CD4-positive, alpha-beta T cell treated with Interleukin-6 for 4 hours (primary cell): ENCODE data around the gene ZAR1.

ENCODE experiments used
- DNase-seq: peaks from one replicate; pipeline ENCODE4 v3.0.0-alpha.2; 2020; ENCODE audit warnings: mixed read lengths

ZAR1 gene

DNA sequence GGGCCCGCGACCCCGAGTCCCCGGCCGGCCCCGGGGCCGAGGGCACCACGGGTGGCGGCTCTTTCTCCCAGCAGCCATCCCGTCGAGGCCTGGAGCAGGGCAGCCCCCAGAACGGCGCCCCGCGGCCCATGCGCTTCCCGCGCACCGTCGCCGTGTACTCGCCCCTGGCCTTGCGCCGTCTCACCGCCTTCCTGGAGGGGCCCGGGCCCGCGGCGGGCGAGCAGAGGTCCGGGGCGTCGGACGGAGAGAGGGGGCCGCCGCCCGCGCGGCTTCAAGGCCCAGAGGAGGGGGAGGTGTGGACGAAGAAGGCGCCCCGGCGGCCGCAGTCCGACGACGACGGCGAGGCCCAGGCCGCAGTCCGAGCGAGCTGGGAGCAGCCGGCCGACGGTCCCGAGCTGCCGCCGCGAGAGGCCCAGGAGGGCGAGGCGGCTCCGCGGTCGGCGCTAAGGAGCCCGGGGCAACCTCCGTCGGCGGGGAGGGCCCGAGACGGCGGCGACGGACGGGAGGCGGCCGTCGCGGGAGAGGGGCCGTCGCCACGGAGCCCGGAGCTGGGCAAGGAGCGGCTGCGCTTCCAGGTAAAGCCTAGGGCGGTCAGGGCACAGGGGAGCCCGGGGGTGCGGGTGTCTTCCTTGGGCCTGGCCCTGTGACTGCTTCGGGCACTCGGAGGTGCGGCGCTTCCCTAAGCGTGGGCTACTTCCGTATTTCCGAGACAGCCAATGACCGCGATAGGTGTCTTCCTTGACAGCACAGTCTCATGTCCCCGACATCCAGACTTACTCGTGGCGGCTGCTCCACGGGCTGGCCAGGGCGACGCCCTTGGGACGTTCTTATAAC is 845 bp downstream of the ZAR1 start:
- peak; percentile 13 for DNase-seq

- no peak for DNase-seq
Measured at GRCh38 chr4:48491514-48492176, 1.6 kb downstream of the ZAR1 start.

- DNase-seq = no peak
Measured at GRCh38 chr4:48493452-48494100, 3.5 kb downstream of the ZAR1 start.

- no peak for DNase-seq
Measured at GRCh38 chr4:48495941-48496340, 5.9 kb downstream of the ZAR1 start.

GRCh38 chr4:48498895-48499294 is 8.8 kb downstream of the ZAR1 start:
- DNase-seq = no peak

- DNase-seq = no peak
Measured at GRCh38 chr4:48499551-48500066, 9.6 kb downstream of the ZAR1 start.

- DNase-seq = no peak
Measured at GRCh38 chr4:48503233-48504025, 13.4 kb downstream of the ZAR1 start.

DNA sequence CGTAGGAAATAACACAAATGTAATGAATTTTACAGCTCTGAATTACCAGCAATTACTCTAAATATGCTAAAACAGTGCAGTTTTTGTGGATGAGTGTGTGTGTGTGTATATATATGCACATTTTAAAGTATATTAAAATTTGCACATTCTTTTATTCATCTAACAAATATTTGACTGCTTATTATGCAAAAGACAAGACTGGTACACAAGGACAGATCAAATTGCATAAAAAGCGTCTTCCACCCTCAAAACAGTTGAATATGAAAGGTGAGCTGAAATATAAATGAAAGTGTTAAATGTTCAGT is 13.9 kb downstream of the ZAR1 start:
- DNase-seq = no peak

- DNase-seq = no peak
Measured at GRCh38 chr4:48504352-48504751, 14.3 kb downstream of the ZAR1 start.

DNA sequence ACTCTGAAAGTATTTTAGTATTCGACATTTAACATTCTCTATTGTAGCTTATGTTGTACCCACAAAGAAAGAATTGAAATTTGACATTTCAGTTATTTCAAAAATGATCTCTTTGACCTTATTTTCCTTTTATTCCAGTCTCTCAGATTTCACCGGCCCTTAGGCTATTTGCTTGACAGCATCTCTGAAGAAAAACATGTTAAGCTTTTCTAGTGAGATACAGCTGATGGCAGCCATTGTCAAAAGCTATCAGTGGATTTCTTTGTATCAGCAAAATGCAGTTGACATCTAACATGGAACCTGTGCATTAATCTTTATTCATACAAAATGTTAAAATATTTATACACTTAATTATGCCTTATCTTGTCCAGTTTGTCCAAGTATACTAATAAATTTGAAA is 16.7 kb downstream of the ZAR1 start:
- no peak for DNase-seq

DNA sequence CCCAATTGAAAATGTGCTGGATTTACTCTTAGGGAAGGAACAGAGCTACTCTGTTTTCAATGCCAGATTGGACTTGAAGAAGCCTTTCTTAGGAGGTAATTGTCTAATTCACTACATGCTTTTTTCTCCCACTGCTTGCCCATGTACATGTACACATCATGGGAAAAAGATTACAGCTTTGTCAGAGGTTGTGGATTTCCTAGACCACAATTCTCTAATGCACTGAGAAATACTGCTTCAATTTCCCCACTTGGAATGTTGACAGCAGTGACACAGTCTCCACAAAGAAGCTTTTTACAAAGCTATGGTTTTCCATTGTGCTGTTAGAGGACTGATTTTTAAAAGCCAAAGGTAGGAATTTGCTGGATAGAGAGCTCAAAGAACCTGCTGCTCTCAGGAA is 19.5 kb downstream of the ZAR1 start:
- no peak for DNase-seq

GRCh38 chr4:48518143-48518542 is 28.1 kb downstream of the ZAR1 start:
- no peak for DNase-seq

DNA sequence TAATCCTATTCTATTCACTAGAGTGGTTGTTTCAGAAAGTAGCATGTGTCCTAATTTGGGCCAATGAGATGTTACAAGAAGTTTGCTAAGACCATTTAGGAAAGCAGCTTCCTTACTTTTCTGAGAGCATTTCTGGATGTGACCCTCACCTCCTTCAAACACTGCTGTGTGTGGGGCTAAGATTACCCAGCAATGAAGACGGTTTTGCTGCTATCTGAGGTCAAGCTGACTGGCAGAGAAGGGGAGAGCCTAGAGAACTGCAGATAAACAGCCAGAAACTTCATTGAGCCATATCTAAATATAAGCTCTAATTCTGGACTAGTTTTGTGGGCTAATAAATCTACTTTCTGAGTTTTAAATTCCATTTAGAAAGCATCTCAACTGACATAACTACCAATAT is 36.4 kb downstream of the ZAR1 start:
- DNase-seq = no peak

GRCh38 chr4:48538358-48538757 is 48.3 kb downstream of the ZAR1 start:
- DNase-seq = no peak

DNA sequence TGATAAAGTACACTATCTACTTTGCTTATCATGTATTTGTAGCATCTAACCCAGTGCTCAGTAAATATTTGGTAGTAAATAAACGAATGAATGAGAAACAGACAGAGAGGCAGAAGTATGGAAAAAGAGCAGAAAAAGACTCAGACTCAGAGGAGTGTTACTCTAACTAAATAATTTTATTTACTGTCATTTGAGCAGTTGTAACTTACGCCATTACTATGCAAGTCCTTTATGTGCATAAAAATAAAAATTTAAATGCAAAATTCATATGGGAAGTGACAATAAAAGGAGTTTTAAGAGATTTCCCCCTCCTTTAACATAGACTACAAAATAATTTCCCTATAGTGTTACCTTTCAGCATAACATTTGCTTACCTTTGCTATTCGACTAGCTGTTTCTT is 49.5 kb downstream of the ZAR1 start:
- no peak for DNase-seq

GRCh38 chr4:48542888-48543287 is 52.8 kb downstream of the ZAR1 start:
- DNase-seq = no peak

DNA sequence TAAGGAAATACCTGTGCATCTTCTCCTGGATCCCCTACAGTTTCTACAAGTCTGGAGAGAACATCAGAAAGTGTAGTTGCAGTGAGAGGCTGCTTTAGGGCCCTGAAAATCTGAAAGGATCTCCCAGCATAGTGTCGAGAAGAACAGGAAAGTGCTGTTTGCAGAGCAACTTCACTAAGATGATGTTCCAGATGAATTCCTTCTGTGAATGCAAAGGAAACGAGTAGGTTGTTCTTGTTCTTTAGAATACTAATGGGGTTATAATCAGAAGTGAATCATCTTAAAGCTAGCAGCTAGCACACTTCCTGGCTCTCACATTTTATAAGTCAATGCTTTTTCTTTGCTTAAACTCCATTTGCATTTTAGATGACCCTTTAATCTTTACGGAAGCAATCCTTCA is 53.7 kb downstream of the ZAR1 start:
- DNase-seq = no peak
